NCI-H1694 treated with DMSO at 0.1 percent for 48 hours (cell line): ENCODE measurements around the gene TMEM119.

Source experiments
- DNase-seq: peaks from one replicate; lab custom pipeline; 2025; lab: John Stamatoyannopoulos, UW

The TMEM119 gene

GRCh38 chr12:108616359-108616758 lies 18.5 kb upstream of the TMEM119 start:
- DNase-seq: no peak

DNA sequence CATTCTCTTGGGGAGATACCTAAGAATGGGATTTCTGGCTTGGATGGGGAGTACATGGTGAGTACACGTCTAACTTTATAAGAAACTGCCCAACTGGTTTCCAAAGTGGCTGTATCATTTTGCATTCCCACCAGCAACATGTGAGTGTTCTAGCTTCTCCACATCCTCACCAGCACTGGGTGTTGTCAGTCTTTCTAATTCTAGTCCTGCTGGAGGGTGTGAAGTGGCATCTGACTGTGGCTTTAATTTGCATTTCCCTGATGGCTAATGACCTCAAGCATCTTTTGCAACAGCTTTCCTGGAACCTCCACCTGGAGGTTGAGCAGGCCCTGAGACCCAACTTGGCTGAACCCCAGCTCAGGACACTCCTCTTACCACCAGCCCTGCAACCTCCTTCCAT lies 18.0 kb upstream of the TMEM119 start:
- no peak for DNase-seq

DNA sequence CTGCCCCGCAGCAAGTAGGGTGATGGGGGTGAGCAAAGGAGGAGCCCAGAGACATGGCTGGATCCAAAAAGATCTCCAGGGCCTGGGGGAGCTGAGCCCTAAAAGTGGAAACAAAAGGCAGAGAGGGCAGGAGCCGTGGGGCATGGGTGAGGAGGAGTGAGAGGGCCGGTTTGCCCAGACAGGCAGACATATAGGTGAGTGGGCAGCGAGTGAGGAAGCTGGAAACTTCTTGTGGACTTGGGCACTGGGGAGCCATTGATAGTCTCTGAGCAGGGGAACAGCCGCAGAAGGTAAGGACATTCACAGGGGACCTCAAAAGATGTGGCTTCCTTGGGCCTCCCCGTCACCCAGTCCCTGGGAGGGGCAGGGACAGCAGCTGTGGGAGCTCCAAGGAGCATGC lies 16.8 kb upstream of the TMEM119 start:
- DNase-seq: no peak

GRCh38 chr12:108614041-108614440 lies 16.2 kb upstream of the TMEM119 start:
- DNase-seq: no peak

- DNase-seq: no peak
Observed at GRCh38 chr12:108613548-108613947, 15.7 kb upstream of the TMEM119 start.

GRCh38 chr12:108612788-108613282 lies 15.0 kb upstream of the TMEM119 start:
- no peak for DNase-seq

DNA sequence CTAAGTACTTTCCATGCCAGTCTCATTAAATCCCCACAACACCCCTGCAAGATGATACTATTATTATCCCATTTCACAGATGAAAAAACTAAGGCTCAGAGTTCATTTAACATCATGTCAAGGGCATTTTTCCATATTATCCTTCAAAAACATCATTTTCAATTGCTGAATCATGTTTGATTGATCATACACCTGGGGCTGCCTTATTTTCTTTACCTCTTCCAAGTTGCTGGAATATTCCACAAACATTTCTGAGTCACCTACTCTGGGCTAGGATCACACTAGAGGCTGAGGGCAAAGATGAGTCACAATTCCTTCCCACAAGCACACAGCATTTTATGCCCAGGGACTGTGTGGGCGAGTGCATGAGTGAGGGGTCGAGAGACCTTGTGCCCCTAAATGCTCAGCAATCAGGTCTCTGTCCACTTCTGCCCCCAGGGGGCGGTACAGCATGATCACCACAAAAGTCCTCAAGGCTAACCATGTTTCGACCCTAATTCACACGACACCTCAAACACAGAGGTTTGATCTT lies 14.1 kb upstream of the TMEM119 start:
- no peak for DNase-seq

DNA sequence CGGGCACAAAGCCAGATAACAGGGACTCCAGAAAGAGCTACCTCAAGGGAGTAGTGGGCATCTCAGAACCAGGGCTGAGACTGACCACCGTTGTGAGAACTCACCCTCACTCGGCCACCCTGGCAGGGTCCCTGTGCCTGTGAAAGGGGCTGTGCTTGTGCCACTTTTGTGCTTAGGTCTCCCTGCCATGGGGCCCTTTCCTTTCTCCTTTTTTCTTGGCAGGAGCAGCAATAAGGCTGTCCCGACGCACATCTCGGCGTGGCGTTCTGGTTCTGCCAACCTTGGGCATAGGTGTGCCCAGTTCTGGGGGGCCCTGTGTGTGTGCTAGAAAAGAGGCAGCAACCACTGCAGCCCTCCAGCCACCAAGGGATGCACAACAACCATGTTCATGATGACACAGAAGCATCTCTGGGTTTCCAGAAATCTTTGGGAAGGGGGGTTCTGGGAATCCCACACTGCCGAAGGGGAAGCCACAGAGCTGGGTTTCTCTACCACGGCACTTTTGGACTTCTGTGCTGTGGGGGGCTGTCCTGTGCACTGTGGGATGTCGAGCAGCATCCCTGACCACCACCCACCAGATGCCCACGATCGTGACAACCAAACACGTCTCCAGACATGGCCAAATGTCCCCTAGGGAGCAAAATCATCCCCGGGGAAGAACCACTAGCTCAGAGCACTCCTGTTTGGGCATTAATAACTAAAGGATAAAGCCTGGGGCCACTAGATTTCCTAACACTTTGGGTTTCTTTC lies 13.1 kb upstream of the TMEM119 start:
- no peak for DNase-seq

DNA sequence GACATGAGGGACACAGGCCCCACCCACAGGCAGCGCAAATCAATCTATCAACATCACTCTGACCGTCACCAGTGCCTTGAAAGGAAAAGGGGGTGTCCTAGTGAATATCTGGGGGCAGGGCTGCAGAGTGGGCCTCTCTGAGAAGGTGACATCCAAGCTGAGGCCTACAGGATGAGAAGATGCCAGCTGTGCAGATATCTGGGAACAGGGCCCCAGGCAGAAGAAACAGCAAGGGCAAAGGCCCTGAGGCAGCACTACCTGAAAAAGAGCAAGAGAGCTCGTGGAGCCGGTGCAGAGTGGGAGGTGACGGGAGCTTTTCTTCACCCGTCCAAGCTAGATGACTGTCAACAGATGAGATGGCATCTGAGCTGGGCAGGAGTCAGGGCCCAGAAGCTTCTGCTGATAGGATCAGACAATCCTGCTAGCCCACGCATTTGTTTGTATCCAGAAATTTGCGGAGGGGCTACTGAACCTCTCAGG lies 12.5 kb upstream of the TMEM119 start:
- DNase-seq: no peak

DNA sequence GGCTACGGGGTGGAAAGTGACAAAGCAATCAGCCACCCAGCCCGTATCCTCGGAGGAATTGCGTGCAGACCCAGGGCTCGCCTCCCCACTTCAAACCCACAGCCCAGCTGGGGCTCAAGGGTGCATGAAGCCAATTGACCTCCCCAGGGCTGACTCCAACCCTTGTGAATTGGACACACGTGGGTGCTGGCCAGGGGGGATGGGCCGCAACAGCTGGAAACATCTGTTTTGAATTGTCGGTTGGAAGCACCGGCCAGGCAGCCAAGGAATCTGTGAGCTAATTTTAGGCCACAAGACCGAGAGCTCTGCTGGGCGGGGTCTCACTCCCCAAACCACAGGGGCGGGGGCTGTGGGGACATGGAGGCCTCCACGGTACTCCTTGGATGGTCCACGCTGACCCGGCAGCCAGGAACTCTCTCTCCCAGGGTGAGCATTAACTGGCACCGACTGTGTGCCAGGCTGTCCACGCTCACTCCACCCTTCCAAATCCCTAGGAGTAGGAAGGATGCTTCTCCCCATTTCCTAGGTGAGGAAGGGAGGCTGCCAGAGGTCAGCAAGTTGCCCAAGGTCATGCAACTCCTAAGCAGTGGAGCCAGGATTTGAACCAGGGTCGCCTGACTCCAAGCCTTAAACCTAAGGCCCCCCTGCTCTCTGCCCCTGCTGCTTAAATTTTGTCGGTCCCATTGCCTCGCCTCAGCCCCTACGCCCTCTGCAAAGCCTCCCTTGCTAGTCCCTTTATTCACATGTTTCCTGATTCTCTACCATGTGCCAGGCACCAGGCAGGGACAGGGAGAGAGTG lies 11.9 kb upstream of the TMEM119 start:
- no peak for DNase-seq

GRCh38 chr12:108608616-108609015 lies 10.7 kb upstream of the TMEM119 start:
- no peak for DNase-seq

DNA sequence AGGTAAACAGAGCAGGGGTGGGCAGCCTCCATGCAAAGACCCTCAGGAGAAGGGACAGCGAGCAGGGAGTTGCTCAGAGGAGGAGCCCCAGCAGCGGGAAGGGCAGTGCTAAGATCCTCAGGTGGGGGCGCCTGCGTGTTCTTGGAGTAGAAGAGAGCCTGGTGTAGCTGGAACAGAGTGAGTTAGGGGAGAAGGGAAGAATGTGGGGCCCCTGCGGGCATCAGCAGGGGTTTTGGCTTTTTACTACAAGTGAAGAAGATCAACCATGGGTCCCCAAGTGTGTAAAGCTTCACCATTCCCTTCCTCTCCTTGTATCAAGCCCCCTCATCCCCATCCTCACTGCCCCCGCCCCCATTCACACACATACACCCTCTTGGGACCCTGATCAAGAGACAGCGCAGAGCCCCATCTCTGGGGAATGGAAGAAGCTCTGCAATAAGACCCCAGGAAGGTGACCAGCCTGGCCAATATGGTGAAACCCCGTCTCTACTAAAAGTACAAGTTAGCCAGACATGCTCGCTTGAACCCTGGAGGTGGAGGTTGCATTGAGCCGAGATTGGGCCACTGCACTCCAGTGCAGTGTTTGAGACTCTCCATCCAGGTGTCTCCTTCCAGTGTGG lies 10.2 kb upstream of the TMEM119 start:
- no peak for DNase-seq

DNA sequence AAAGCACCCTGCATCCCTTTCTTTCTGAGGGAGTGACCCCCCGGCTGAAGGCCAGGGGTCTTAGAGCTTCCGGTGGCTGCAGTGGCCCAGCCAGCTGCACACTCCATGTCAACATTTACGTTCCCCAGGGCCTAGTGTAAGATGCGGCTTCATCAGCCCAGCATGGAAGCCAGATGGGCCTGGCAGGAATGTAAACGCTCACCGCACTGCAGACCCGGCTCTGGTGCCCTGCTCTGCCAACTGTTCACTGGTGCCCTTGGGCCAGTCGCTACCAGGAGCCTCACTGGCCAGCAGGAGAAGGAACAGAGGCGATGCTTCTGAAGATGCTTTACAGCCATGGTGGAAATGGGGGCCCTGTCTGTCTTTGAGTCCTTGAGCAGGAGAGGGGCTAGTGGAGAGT lies 8.6 kb upstream of the TMEM119 start:
- DNase-seq: no peak

DNA sequence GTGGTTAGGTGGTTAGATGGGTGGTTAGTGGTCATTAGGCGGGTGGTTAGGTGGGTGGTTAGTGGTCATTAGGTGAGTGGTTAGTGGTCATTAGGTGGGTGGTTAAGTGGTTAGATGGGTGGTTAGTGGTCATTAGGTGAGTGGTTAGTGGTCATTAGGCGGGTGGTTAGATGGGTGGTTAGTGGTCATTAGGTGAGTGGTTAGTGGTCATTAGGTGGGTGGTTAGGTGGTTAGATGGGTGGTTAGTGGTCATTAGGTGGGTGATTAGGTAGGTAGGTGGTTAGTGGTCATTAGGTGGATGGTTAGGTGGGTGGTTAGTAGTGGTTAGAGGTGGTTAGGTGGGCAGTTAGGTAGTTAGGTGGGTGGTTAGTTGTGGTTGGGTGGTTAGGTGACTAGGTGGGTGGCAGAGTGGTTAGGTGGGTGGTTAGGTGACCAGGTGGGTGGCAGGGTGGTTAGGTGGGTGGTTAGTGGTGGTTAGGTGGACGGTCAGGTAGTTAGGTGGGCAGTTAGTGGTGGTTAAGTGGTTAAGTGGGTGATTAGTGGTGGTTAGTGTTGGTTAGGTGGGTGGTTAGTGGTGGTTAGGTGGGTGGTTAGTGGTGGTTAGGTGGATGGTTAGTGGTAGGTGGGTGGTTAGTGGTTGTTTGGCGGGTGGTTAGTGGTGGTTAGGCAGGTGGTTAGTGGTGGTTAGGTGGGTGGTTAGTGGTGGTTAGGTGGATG lies 8.0 kb upstream of the TMEM119 start:
- DNase-seq: no peak

DNA sequence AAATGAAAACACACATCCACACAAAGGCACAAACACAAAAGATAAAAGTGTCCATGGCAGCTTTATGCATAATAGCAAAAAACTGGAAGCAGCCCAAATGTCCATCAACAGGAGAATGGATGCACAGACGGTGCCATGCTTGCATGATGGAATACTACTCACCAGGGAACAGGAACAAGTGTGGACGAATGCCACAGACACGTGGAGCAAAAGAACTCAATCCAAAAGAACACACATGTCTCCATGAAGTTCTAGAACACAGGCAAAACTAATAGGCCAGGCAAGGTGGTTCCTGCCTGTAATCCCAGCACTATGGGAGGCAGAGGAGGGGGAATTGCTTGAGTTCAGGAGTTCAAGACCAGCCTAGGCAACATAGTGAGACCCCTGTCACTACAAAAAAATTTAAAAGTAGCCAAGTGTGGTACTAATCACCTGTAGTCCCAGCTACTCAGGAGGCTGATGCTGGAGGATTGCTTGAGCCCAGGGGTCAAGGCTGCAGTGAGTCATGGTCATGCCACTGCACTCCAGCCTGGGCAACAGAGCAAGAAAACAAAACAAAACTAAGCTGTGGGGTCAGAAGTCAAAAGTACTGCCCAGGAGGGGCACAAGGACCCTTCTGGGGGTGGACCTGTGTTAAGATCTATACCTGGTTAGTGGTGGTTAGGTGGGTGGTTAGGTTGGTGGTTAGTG lies 7.3 kb upstream of the TMEM119 start:
- no peak for DNase-seq

DNA sequence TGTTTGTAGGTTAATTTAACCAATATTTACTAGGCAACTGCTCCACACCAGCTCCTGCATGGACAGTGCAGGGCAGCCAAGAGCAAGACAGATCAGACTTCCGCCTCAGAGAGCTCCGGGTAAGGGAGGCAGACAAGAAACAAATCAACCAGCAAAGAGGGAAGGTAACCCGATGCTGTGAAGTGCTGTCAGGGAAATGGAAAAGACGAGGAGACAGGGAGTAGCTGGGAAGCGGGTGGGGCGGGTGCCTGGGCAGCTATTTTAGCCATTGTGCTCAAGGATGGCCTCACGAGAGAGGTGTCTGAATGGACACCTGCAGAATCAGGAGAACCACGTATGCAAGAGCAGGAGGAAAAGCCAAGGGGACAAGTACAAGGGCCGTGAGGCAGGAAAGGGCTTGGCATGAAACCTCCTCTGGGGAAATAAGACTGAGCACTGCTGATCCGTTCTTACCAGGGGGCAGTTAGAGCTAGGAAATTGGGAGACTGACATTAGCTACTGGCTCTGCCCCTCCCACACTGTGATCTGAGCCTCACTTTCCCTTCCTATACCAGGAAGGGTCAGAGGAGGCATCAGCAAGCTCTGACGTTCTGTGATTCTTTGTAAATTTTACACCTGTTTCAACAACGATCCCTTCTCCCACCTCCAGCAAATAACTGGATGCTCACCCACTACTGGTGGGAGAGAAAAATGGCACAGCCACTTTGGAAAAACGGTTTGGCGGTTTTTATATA lies 6.5 kb upstream of the TMEM119 start:
- no peak for DNase-seq

DNA sequence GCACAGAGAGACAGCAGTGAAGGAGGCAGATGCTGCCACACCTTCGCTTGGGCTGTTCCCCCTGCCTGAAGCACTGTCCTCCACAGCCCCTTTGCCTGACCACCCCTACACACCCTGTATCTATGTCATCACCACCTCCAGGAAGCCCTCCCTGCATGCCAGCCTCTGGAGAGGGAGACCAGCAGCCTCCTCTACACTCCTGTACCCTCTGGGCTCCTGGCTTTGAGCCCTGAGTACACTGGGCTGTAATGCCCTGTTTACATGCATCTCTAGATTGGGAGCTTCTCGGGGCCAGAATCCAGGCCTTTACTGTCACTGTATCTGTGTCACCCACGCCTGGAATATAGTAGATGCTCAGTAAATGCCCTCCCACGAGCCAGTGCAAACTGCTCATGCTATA lies 5.9 kb upstream of the TMEM119 start:
- no peak for DNase-seq

DNA sequence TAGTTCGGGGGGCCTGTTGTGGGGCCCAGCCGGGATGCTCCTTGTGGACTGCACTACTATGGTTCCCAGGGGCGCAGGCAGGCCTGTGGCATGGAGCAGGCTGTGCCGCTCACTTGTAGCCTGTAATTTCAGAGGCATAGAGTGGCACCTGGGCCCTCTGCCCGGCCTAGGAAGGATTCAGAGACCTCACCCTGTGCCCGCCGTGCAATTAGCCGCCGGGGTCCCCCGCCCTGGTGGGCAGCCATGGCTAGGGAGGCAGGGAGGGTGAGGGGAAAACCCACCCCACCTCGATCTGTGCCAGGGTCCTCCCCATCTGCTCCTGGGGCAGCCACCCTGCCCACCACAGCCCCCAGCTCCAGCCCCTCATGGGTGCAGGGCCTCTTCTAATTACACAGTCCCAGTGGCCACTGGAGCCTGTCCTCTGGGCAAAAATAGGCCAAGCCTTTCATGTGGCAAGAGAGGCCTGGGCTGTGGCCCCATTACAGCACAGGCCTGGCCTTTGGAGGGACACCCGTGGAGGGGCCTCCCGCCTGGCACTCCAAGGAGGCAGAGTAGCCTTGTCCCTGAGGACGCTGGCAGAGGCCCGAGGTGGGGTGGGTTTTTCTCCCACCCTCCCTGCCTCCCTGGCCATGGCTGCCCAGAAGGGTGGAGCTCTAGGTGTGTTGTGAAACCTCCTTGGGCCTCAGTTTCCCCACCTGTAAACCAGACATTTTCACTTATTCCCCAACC lies 5.3 kb upstream of the TMEM119 start:
- no peak for DNase-seq

- DNase-seq: no peak
Observed at GRCh38 chr12:108602209-108602705, 4.4 kb upstream of the TMEM119 start.

GRCh38 chr12:108600702-108601007 lies 2.8 kb upstream of the TMEM119 start:
- no peak for DNase-seq
